Hepatocyte (in vitro differentiated cells): ENCODE results near the gene ZNF445. TPM values are rescaled to one million over a fixed set of nuclear protein-coding genes. Genes with fewer than 3 reads are reported as not detected.
A peak's percentile ranks its signal among the peaks of the same experiment; 100 is the strongest.

Experiments used
- DNase-seq: peaks from one replicate; pipeline ENCODE4 v3.0.0-alpha.2; 2016; ENCODE audit warnings: low spot score
- H2AFZ ChIP-seq: fragments of 200-600 bp; sonication (generic); 2 replicates; pipeline ENCODE4 v1.6.0; 2016; ENCODE audit warnings: antibody characterized with exemption, mild to moderate bottlenecking
- H3K27ac ChIP-seq: fragments of 200-600 bp; sonication (generic); 2 replicates; pipeline ENCODE4 v1.5.1; 2016; ENCODE audit warnings: mild to moderate bottlenecking
- H3K27me3 ChIP-seq: fragments of 200-600 bp; sonication (generic); 2 replicates; pipeline ENCODE4 v1.6.1; 2016
- H3K36me3 ChIP-seq: fragments of 200-600 bp; sonication (generic); replicated peaks from 2 replicates; pipeline ENCODE4 v1.5.1; 2016; ENCODE audit warnings: low read depth; ENCODE audit not compliant: insufficient read depth
- H3K4me1 ChIP-seq: fragments of 200-600 bp; sonication (generic); 2 replicates; pipeline ENCODE4 v1.5.1; 2016; ENCODE audit warnings: mild to moderate bottlenecking, moderate library complexity; ENCODE audit not compliant: insufficient read depth
- H3K4me2 ChIP-seq: fragments of 200-600 bp; sonication (generic); 2 replicates; pipeline ENCODE4 v1.6.0; 2016
- H3K4me3 ChIP-seq: fragments of 200-600 bp; sonication (generic); 2 replicates; pipeline ENCODE4 v1.5.1; 2016; ENCODE audit warnings: mild to moderate bottlenecking
- H3K79me2 ChIP-seq: fragments of 200-600 bp; sonication (generic); 2 replicates; pipeline ENCODE4 v1.6.0; 2017; ENCODE audit warnings: mild to moderate bottlenecking
- H3K9me2 ChIP-seq: fragments of 200-600 bp; sonication (generic); replicated peaks from 2 replicates; pipeline ENCODE4 v1.6.0; 2017; ENCODE audit warnings: mild to moderate bottlenecking; ENCODE audit not compliant: insufficient read depth
- H3K9me3 ChIP-seq: fragments of 200-600 bp; sonication (generic); 2 replicates; pipeline ENCODE4 v1.5.1; 2016; ENCODE audit warnings: low read depth, mild to moderate bottlenecking
- H4K20me1 ChIP-seq: fragments of 200-600 bp; sonication (generic); 2 replicates; pipeline ENCODE4 v1.6.0; 2016; ENCODE audit warnings: mild to moderate bottlenecking; ENCODE audit not compliant: insufficient read depth, poor library complexity, severe bottlenecking
- CTCF ChIP-seq: fragments of 200-600 bp; sonication (generic); IDR thresholded peaks from 2 replicates; pipeline ENCODE4 v1.5.1; 2016; ENCODE audit warnings: antibody characterized with exemption, mild to moderate bottlenecking; ENCODE audit not compliant: poor library complexity
- EZH2 ChIP-seq: fragments of 200-600 bp; sonication (generic); IDR thresholded peaks from 2 replicates; pipeline ENCODE4 v1.6.1; 2016; ENCODE audit warnings: antibody characterized with exemption, mild to moderate bottlenecking, borderline replicate concordance
- EZH2phosphoT487 ChIP-seq: fragments of 200-600 bp; sonication (generic); IDR thresholded peaks from one replicate; pipeline ENCODE4 v1.6.1; 2018; ENCODE audit warnings: antibody characterized with exemption, mild to moderate bottlenecking, low read depth, moderate library complexity; ENCODE audit not compliant: unreplicated experiment, severe bottlenecking
- WGBS: methylation state at CpG from one replicate; pipeline ENCODE4 v1.1.6; 2016; ENCODE audit warnings: low lambda C conversion rate; ENCODE audit errors: missing lambda C conversion rate; 5-methylcytosine and 5-hydroxymethylcytosine counted together
- polyA plus RNA-seq: library from polyadenylated mRNA; unstranded; fragments of >200 nt; fragmentation: Nextera tagmentation; extraction: Ambion mirVana; gene quantifications from 2 replicates; pipeline ENCODE4 v1.2.1, GENCODE V29; 2016
- total RNA-seq: library from RNA; depleted of rRNA; stranded (reverse); fragments of >200 nt; gene quantifications from 2 replicates; pipeline ENCODE4 v1.2.3, GENCODE V29; 2014

ZNF445 gene
- total and polyA plus RNA-seq, 2 experiments from 2014 or later = 6.4 to 10.5 TPM

GRCh38 chr3:44492496-44492895, 15.0 kb upstream of the ZNF445 start:
- Histone ChIP-seq H3K79me2 (peaks cover 3% of the 10 kb centered on the region), H3K9me2 (no peaks in the 10 kb centered on the region), H3K4me1 (no peaks in the 10 kb centered on the region), H2AFZ (no peak overlapping the region), H3K27ac (no peak overlapping the region), H3K27me3 (no peaks in the 10 kb centered on the region), H4K20me1 (no peaks in the 10 kb centered on the region), H3K4me3 (no peak overlapping the region), H3K4me2 (no peak overlapping the region), H3K9me3 (no peaks in the 10 kb centered on the region), H3K36me3 (peaks cover 4% of the 10 kb centered on the region)
- TF ChIP-seq EZH2phosphoT487 (no peak), CTCF (no peak), EZH2 (no peak)
- no peak for DNase-seq
- 100% methylated on average over 1 of the region's 1 CpG for WGBS

GRCh38 chr3:44482721-44483120, 5.3 kb upstream of the ZNF445 start:
- Histone ChIP-seq H4K20me1 (no peaks in the 10 kb centered on the region), H3K27ac (no peak overlapping the region), H3K9me2 (no peaks in the 10 kb centered on the region), H3K36me3 (no peaks in the 10 kb centered on the region), H3K4me2 (no peak overlapping the region), H3K79me2 (no peaks in the 10 kb centered on the region), H3K4me1 (peaks cover 6% of the 10 kb centered on the region), H2AFZ (no peak overlapping the region), H3K4me3 (no peak overlapping the region), H3K27me3 (no peaks in the 10 kb centered on the region), H3K9me3 (no peaks in the 10 kb centered on the region)
- TF ChIP-seq EZH2phosphoT487 (no peak), EZH2 (no peak), CTCF (no peak)
- 56% methylated on average over 1 of the region's 1 CpG for WGBS
- DNase-seq = no peak

- 100% methylated on average over 2 of the region's 2 CpGs for WGBS
Measured at GRCh38 chr3:44478606-44479094, 1.2 kb upstream of the ZNF445 start.

GRCh38 chr3:44478055-44478468, 592 bp upstream of the ZNF445 start:
- peak overlapping the region; percentile 86 for H3K4me2 ChIP-seq
- WGBS = 64% methylated on average over 4 of the region's 4 CpGs
- no peak for DNase-seq
- peak overlapping the region; percentile 73 for H3K4me3 ChIP-seq
- no peaks in the 10 kb centered on the region for H3K9me3 ChIP-seq
- TF ChIP-seq CTCF (no peak), EZH2 (no peak), EZH2phosphoT487 (no peak)
- H2AFZ ChIP-seq = peak overlapping the region; percentile 89
- peaks cover 41% of the 10 kb centered on the region for H3K79me2 ChIP-seq
- H4K20me1 ChIP-seq = no peaks in the 10 kb centered on the region
- no peaks in the 10 kb centered on the region for H3K9me2 ChIP-seq
- H3K4me1 ChIP-seq = peaks cover 10% of the 10 kb centered on the region
- H3K36me3 ChIP-seq = no peaks in the 10 kb centered on the region
- no peaks in the 10 kb centered on the region for H3K27me3 ChIP-seq
- H3K27ac ChIP-seq = peak overlapping the region; percentile 68

More at GRCh38 chr3:44478606-44479094, 1.2 kb upstream of the ZNF445 start:
- no peak overlapping the region for H2AFZ ChIP-seq
- H3K27ac ChIP-seq = no peak overlapping the region
- H3K4me3 ChIP-seq = no peak overlapping the region
- no peaks in the 10 kb centered on the region for H3K27me3 ChIP-seq
- peaks cover 35% of the 10 kb centered on the region for H3K79me2 ChIP-seq
- no peaks in the 10 kb centered on the region for H3K36me3 ChIP-seq
- H3K4me2 ChIP-seq = no peak overlapping the region
- no peaks in the 10 kb centered on the region for H4K20me1 ChIP-seq
- H3K9me3 ChIP-seq = no peaks in the 10 kb centered on the region
- H3K4me1 ChIP-seq = peaks cover 10% of the 10 kb centered on the region
- DNase-seq = no peak
- TF ChIP-seq EZH2 = no peak
- H3K9me2 ChIP-seq = no peaks in the 10 kb centered on the region
